Left lung (tissue), 10 donors: Measurements from ENCODE around the gene FUT6. TPM values are rescaled to one million over a fixed set of nuclear protein-coding genes. Genes with fewer than 3 reads are reported as not detected.
"Not testable (repeated sequence)": the region's sequence is repeated elsewhere in the genome, so short reads cannot be mapped to it uniquely, and the experiment has no call there.

Experiments
- ATAC-seq: fragments of 200-7000 bp; cut with Tn5 transposase; one replicate; pipeline ENCODE4 v1.9.1; 2020; ENCODE audit warnings: moderate library complexity
- DNase-seq, 4 donors: peaks; one replicate each; pipeline ENCODE4 v3.0.0-alpha.2; 2013 to 2020
- H3K27ac ChIP-seq, 2 donors: fragments of 200-600 bp; sonication (generic) in 1 of 2; one replicate each; pipeline versions ENCODE4 v1.5.0 to v1.8.0; 2020 to 2021
- H3K27me3 ChIP-seq, 2 donors: fragments of 200-600 bp; sonication (generic) in 1 of 2; one replicate each; pipeline versions ENCODE4 v1.5.0 to v1.8.0; 2020 to 2021
- H3K36me3 ChIP-seq, 2 donors: fragments of 200-600 bp; sonication (generic) in 1 of 2; one replicate each; pipeline versions ENCODE4 v1.5.0 to v1.8.0; 2020 to 2021
- H3K4me1 ChIP-seq, 2 donors: fragments of 200-600 bp; one replicate each; pipeline ENCODE4 v1.8.0; 2021
- H3K4me3 ChIP-seq, 2 donors: fragments of 200-600 bp; sonication (generic) in 1 of 2; one replicate each; pipeline versions ENCODE4 v1.5.0 to v1.8.0; 2020 to 2021; ENCODE audit warnings: mild to moderate bottlenecking in 1 of 2
- H3K9me3 ChIP-seq, 2 donors: fragments of 200-600 bp; sonication (generic) in 1 of 2; one replicate each; pipeline versions ENCODE4 v1.5.0 to v1.8.0; 2020 to 2021
- CTCF ChIP-seq, 2 donors: fragments of 200-600 bp; sonication (generic) in 1 of 2; IDR thresholded peaks; one replicate each; pipeline versions ENCODE4 v1.5.0 to v1.8.0; 2021; ENCODE audit warnings: antibody characterized with exemption in 2 of 2
- intact Hi-C, 2 donors: fragments of 100-400 bp; cut with DNase I; formaldehyde crosslinking; loops; one replicate each; pipeline versions ENCODE4 v1.11.2 to v1.14.2; 2022
- polyA plus RNA-seq, 6 donors: library from polyadenylated mRNA; unstranded; fragments of 120-200 nt; gene quantifications; one replicate each; pipeline ENCODE4 v1.2.1, GENCODE V29; 2013; ENCODE audit not compliant: insufficient read length in 6 of 6
- total RNA-seq, 2 donors: library from RNA; stranded (reverse); fragmentation: NEBNext Ultra II Directional; extraction: Animal tissue kit (Norgen Biotek cat#: 25700); gene quantifications; one replicate each; pipeline ENCODE4 v1.2.1, GENCODE V29; 2021
- donor health status: DM: no; HTN: yes; CAD: no.
- donor health status: DM: no; HTN: no; CAD: no.

FUT6 gene
- total and polyA plus RNA-seq, 8 donors, result 0.32 to 0.87 (median 0.70) TPM

DNA sequence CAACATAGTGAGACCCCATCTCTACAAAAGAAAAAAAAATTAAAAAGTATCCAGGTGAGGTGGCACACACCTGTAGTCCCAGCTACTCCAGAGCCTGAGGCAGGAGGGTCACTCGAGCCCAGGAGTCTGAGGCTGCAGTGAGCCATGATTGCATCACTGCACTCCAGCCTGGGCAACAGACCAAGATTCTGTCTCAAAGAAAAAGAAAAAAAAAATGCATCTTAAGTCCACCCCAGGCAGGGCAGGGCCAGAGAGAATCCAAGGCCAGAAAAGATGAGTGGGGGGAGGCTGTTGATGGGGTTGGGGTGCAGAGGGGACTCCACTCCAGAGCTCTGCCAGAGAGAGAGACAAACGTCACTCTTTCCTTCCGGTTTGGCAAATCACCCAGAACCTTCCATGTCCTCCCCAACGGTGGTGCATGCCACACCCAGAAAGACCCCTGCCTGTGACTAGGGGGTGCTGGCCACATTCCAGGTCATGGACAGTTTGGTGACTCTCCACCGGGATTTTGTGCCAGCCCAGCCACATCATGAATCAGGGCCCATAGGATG lies 11.3 kb upstream of the FUT6 start:
- Histone ChIP-seq H3K4me3 (peak overlapping the region in 1 of 2 donors; percentile 31), H3K27me3 (no peaks in the 10 kb centered on the region), H3K4me1 (no peaks in the 10 kb centered on the region), H3K27ac (peak overlapping the region; percentile 42 to 71), H3K9me3 (no peaks in the 10 kb centered on the region), H3K36me3 (no peaks in the 10 kb centered on the region)
- ATAC-seq (peak; percentile 93), DNase-seq (peak in 3 of 4 donors; percentile 52 to 83 (median 79))
- intact Hi-C loops, result no loop called here
- TF ChIP-seq CTCF (IDR thresholded peaks at IDR 0.05), result no peak

- peak; percentile 43 for ATAC-seq
- peak overlapping the region in 1 of 2 donors; percentile 31 for H3K4me3 ChIP-seq
These were observed 10.7 kb upstream of the FUT6 start for GRCh38 chr19:5850189-5850588.

DNA sequence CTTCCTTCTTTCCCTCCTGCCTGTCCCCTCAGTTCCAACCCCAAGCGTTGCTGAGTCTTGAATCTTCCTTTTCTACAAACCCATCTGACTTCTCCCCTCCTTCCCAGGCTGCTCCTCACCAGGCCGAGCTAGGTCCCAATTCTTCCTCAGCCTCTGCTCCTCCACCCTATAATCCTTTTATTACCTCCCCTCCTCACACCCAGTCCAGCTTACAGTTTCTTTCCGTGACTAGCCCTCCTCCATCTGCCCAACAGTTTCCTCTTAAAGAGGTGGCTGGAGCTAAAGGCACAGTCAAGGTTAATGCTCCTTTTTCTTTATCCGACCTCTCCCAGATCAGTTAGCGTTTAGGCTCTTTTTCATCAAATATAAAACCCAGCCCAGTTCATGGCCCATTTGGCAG lies 9.1 kb upstream of the FUT6 start:
- intact Hi-C loops, result not testable (repeated sequence)

More at GRCh38 chr19:5850189-5850588, 10.7 kb upstream of the FUT6 start:
- DNase-seq, result no peak
- Histone ChIP-seq H3K27me3 (no peaks in the 10 kb centered on the region), H3K4me1 (no peaks in the 10 kb centered on the region), H3K36me3 (no peaks in the 10 kb centered on the region), H3K27ac (no peak overlapping the region), H3K9me3 (no peaks in the 10 kb centered on the region)
- TF ChIP-seq CTCF (IDR thresholded peaks at IDR 0.05), result no peak
- intact Hi-C loops, result no loop called here

GRCh38 chr19:5847846-5848245 lies 8.3 kb upstream of the FUT6 start:
- H3K9me3 ChIP-seq, H3K36me3 ChIP-seq, H3K4me3 ChIP-seq, H3K27ac ChIP-seq, intact Hi-C loops, H3K27me3 ChIP-seq, ATAC-seq, DNase-seq, H3K4me1 ChIP-seq: not testable (repeated sequence)

More for the DNA sequence above, 9.1 kb upstream of the FUT6 start:
- H3K9me3 ChIP-seq, H3K27ac ChIP-seq, DNase-seq, H3K27me3 ChIP-seq, H3K4me1 ChIP-seq, H3K36me3 ChIP-seq, H3K4me3 ChIP-seq, ATAC-seq: not testable (repeated sequence)

GRCh38 chr19:5844456-5845433 lies 5.2 kb upstream of the FUT6 start:
- Histone ChIP-seq H3K27ac (no peak overlapping the region), H3K4me3 (no peak overlapping the region), H3K9me3 (no peaks in the 10 kb centered on the region), H3K36me3 (no peaks in the 10 kb centered on the region), H3K4me1 (peaks cover 0 to 1% of the 10 kb centered on the region in 2 donors), H3K27me3 (no peaks in the 10 kb centered on the region)
- TF ChIP-seq CTCF (IDR thresholded peaks at IDR 0.05), result no peak
- DNase-seq (no peak), ATAC-seq (no peak)
- intact Hi-C loops, result no loop called here

GRCh38 chr19:5843295-5843927 lies 3.9 kb upstream of the FUT6 start:
- TF ChIP-seq CTCF (IDR thresholded peaks at IDR 0.05), result no peak
- intact Hi-C loops, result no loop called here
- Histone ChIP-seq H3K27me3 (peaks cover 0 to 2% of the 10 kb centered on the region in 2 donors), H3K4me3 (no peak overlapping the region), H3K9me3 (no peaks in the 10 kb centered on the region), H3K36me3 (no peaks in the 10 kb centered on the region), H3K27ac (no peak overlapping the region), H3K4me1 (peaks cover 0 to 7% of the 10 kb centered on the region in 2 donors)
- DNase-seq (no peak), ATAC-seq (no peak)

- ATAC-seq, H3K27ac ChIP-seq, DNase-seq, H3K4me1 ChIP-seq, H3K36me3 ChIP-seq, H3K9me3 ChIP-seq, H3K4me3 ChIP-seq, intact Hi-C loops: not testable (repeated sequence)
- peaks cover 0 to 11% of the 10 kb centered on the region in 2 donors for H3K27me3 ChIP-seq
These were observed 2.2 kb upstream of the FUT6 start for GRCh38 chr19:5841735-5842111.
